Measurements from ENCODE around the gene RPL23. TPM values are rescaled to one million over a fixed set of nuclear protein-coding genes. Genes with fewer than 3 reads are reported as not detected.

RPL23 gene
- total RNA-seq, 1 experiment from 2014 or later: 1,110 TPM

DNA sequence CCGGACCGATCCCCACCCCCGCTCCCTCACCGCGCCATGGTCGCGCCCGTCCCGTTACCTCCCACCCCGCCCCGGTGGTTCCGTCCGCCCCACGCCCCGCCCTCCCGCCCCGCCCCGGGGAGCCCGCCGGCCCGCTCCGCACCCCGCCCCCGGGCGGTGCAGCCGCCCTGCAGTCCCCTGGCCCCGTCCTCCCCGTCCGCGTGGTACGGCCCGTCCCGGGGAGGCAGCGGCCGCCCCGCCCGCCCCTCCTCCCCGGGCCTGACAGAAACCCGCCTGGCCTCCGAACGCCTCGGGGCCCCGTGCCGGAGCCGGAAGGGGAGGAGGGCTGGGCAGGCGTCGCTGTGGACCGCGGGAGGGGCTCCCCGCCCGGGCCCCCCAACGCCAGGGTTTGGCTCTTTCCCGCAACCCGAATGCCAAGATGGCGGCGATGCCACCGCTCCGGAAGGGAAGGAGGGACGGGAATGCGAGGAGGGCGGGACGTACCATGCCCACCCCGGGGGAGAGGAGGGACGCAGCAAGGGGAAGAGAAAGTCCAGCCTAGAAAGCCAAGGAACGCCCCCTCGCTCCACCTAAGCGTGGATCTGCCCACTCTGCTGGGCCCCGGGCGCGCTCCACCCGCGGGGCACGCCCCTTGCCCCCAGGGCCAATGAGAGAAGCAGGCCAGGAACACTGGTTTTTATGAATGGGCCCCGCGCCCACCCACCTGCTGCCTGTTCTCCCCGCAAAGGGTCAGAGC lies 53.9 kb downstream of the RPL23 start, which contains the start of gene PIP4K2B:
Gene PIP4K2B, minus strand, starts transcription at position 56 of the 736 bp plus-strand sequence. CDS start 132 bp downstream, outside the sequence.
- peak within 1 kb of the TSS; percentile 98 for H3K9ac ChIP-seq (ENCODE audit: low read length)
- peak within 1 kb of the TSS; percentile 72 for H3K4me3 ChIP-seq (ENCODE audit: low read length)
- peak within 1 kb of the TSS; percentile 84 for H3K4me2 ChIP-seq (ENCODE audit: low read length)
- peaks cover 9% of the 10 kb centered on the region; the same call in 1 of the 2 replicates for H4K20me1 ChIP-seq (ENCODE audit: low read length)
- no peaks in the 10 kb centered on the region for H3F3A ChIP-seq (ENCODE audit: low read length, unreplicated experiment)
- H3K27me3 ChIP-seq (ENCODE audit: low read length): no peaks in the 10 kb centered on the region
- intact Hi-C loops (cut with micrococcal nuclease): loop anchor here (2.0 kb wide), 1 partner anchor 47 kb away; the partner anchor contains the start of gene PSMB3
- ATAC-seq (peak; percentile 92), DNase-seq (peak; percentile 89)
- peaks cover 13% of the 10 kb centered on the region; the same call in 1 of the 2 replicates for H3K36me3 ChIP-seq (ENCODE audit: low read depth, low read length)
- TF ChIP-seq, protein P1, sequence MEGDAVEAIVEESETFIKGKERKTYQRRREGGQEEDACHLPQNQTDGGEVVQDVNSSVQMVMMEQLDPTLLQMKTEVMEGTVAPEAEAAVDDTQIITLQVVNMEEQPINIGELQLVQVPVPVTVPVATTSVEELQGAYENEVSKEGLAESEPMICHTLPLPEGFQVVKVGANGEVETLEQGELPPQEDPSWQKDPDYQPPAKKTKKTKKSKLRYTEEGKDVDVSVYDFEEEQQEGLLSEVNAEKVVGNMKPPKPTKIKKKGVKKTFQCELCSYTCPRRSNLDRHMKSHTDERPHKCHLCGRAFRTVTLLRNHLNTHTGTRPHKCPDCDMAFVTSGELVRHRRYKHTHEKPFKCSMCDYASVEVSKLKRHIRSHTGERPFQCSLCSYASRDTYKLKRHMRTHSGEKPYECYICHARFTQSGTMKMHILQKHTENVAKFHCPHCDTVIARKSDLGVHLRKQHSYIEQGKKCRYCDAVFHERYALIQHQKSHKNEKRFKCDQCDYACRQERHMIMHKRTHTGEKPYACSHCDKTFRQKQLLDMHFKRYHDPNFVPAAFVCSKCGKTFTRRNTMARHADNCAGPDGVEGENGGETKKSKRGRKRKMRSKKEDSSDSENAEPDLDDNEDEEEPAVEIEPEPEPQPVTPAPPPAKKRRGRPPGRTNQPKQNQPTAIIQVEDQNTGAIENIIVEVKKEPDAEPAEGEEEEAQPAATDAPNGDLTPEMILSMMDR (conservative IDR thresholded peaks at IDR 0.05; ENCODE audit: low read depth, low read length): no peak
- no peak for TF ChIP-seq EZH2phosphoT487 (IDR thresholded peaks at IDR 0.05; ENCODE audit: borderline replicate concordance, low read length)
- H2AFZ ChIP-seq (ENCODE audit: low read length): peak within 1 kb of the TSS; percentile 80
- peak within 1 kb of the TSS; percentile 92 for H3K27ac ChIP-seq (ENCODE audit: low read length)
- ChIA-PET POLR2A (ENCODE audit: unreplicated experiment) (no interaction called here), CTCF (no interaction called here)
- H3K9me3 ChIP-seq (ENCODE audit: low read length): no peaks in the 10 kb centered on the region
- BruUV-seq (replicated peaks): no TSS peak
- peaks cover 16% of the 10 kb centered on the region for H3K4me1 ChIP-seq (ENCODE audit: insufficient read depth, low read length)
- H3K9me2 ChIP-seq (replicated peaks; ENCODE audit: low read length): no peaks in the 10 kb centered on the region
- H3K79me2 ChIP-seq (ENCODE audit: low read length): peaks cover 44% of the 10 kb centered on the region

DNA sequence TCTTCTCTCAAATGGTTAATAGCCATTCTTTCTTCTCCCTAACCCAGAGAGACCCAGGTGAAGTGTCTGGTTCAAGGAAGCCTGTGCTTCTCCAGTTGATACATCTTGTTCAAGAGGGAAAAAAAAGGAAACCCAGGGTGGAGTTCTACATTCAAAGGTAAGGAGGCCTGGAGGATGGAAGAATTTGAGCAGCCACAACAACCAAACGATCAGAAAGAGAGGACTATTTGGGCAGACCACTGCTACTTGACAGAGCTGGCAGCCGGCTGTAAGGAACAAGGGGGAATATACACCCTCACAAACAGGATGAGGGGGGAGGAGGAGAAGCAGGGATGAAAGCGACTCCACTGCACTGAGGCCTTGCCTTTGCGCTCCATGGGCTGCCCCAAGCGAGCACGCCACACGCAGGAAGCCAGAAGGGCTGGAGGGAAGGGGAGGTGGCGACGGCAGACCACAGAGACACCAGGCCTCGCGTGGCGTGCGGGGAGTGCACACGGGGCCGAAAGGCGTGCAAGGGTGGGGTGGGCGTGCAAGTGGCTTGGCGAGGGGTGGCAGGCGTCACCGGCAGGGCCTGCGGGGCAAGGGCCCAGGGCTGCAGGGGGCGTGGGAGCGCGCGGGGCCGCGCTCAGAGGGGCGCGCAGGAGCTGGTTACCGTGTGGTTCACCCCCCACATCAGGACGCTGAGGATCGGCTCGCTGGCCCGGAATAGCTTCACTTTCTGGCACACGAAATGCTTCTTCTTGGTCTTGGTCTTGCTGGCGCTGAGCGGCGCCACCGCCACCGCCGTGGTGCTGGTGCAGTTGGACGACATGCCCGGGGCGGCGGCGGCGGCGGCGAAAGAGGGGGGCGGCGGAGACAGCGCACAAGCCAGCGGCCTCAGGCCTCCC lies 54.7 kb downstream of the RPL23 start:
- no peaks in the 10 kb centered on the region for H3K27me3 ChIP-seq (ENCODE audit: low read length)
- no TSS peak for BruUV-seq (replicated peaks)
- ChIA-PET POLR2A (ENCODE audit: unreplicated experiment) (no interaction called here), CTCF (no interaction called here)
- H3K4me3 ChIP-seq (ENCODE audit: low read length): peak overlapping the region; percentile 72
- peak overlapping the region; percentile 98 for H3K9ac ChIP-seq (ENCODE audit: low read length)
- H4K20me1 ChIP-seq (ENCODE audit: low read length): peaks cover 9% of the 10 kb centered on the region; the same call in 1 of the 2 replicates
- H3K4me1 ChIP-seq (ENCODE audit: insufficient read depth, low read length): peaks cover 16% of the 10 kb centered on the region
- peak overlapping the region; percentile 80 for H2AFZ ChIP-seq (ENCODE audit: low read length)
- peak; percentile 18 for DNase-seq
- peaks cover 52% of the 10 kb centered on the region for H3K79me2 ChIP-seq (ENCODE audit: low read length)
- H3F3A ChIP-seq (ENCODE audit: low read length, unreplicated experiment): no peaks in the 10 kb centered on the region
- H3K9me2 ChIP-seq (replicated peaks; ENCODE audit: low read length): no peaks in the 10 kb centered on the region
- peak overlapping the region; percentile 78 for H3K4me2 ChIP-seq (ENCODE audit: low read length)
- H3K9me3 ChIP-seq (ENCODE audit: low read length): no peaks in the 10 kb centered on the region
- intact Hi-C loops (cut with micrococcal nuclease): loop anchor here (2.0 kb wide), 1 partner anchor 46 kb away; the partner anchor contains the start of gene PSMB3
- ATAC-seq: peak; percentile 25
- H3K36me3 ChIP-seq (ENCODE audit: low read depth, low read length): peaks cover 9% of the 10 kb centered on the region; the same call in 1 of the 2 replicates
- TF ChIP-seq, protein P1 (conservative IDR thresholded peaks at IDR 0.05; ENCODE audit: low read depth, low read length): no peak
- TF ChIP-seq EZH2 (IDR thresholded peaks at IDR 0.05; ENCODE audit: low read length, unreplicated experiment): no peak
- no peak for TF ChIP-seq EZH2phosphoT487 (IDR thresholded peaks at IDR 0.05; ENCODE audit: borderline replicate concordance, low read length)
- peak overlapping the region; percentile 49 for H3K27ac ChIP-seq (ENCODE audit: low read length)

Small RNA genes lying within 50 kb of the gene (microRNA-seq; reads per million reads assigned to microRNA genes)
- not detected for gene MIR4727 (ENCODE audit: unreplicated experiment)

Other genes starting within 250 kb of the RPL23 start
- gene SRCIN1, start 247.8 kb downstream of the RPL23 start, total RNA-seq (2014; rRNA removed): 1.8 and 2.6 TPM in 2 replicates
- 12.6 and 17.7 TPM in 2 replicates for gene EPOP, start 178.8 kb downstream of the RPL23 start, total RNA-seq (2014; rRNA removed)
- 24.7 and 28.7 TPM in 2 replicates for gene MLLT6, start 148.4 kb downstream of the RPL23 start, total RNA-seq (2014; rRNA removed)
- 13.7 and 14.1 TPM in 2 replicates for gene CISD3, start 123.4 kb downstream of the RPL23 start, total RNA-seq (2014; rRNA removed)
- gene PCGF2, start 105.4 kb downstream of the RPL23 start, total RNA-seq (2014; rRNA removed): 14.1 and 15.8 TPM in 2 replicates
- gene PSMB3, start 101.0 kb downstream of the RPL23 start, total RNA-seq (2014; rRNA removed): 366 and 441 TPM in 2 replicates
- gene PIP4K2B, start 54.2 kb downstream of the RPL23 start, total RNA-seq (2014; rRNA removed): 25.5 and 43.7 TPM in 2 replicates
- 11.8 and 15.0 TPM in 2 replicates for gene CWC25, start 28.4 kb downstream of the RPL23 start, total RNA-seq (2014; rRNA removed)
- 106 and 120 TPM in 2 replicates for gene LASP1, start 16.3 kb upstream of the RPL23 start, total RNA-seq (2014; rRNA removed)
- gene FBXO47, start 113.7 kb upstream of the RPL23 start, total RNA-seq (2014; rRNA removed): not detected in 2 replicates

Measured in PC-3 (cell line).